SU-DHL-6 (cell line): Measurements from ENCODE around the gene SH3GL1.

Experiments used
- H2AFZ ChIP-seq: fragments of 200-600 bp; sonication (generic); 2 replicates; pipeline ENCODE4 v1.6.1; 2014; ENCODE audit warnings: low read depth, mild to moderate bottlenecking, moderate library complexity, mixed read lengths, antibody characterized with exemption, low read length; ENCODE audit not compliant: severe bottlenecking
- H3F3A ChIP-seq: fragments of 200-600 bp; shearing (Covaris generic); 2 replicates; pipeline ENCODE4 v1.6.0; 2016; ENCODE audit warnings: antibody characterized with exemption, mild to moderate bottlenecking; ENCODE audit not compliant: insufficient read depth
- H3K27ac ChIP-seq: fragments of 200-600 bp; sonication (generic); 2 replicates; pipeline ENCODE4 v1.5.1; 2016; ENCODE audit warnings: low read depth, mild to moderate bottlenecking, low read length, moderate library complexity, mixed read lengths
- H3K27me3 ChIP-seq: fragments of 200-600 bp; sonication (generic), shearing (Covaris generic); 2 replicates; pipeline ENCODE4 v1.6.0; 2014; ENCODE audit warnings: mild to moderate bottlenecking, low read length
- H3K36me3 ChIP-seq: fragments of 200-600 bp; sonication (generic); 2 replicates; pipeline ENCODE4 v1.6.1; 2014; ENCODE audit warnings: mild to moderate bottlenecking, low read length, mixed read lengths
- H3K4me2 ChIP-seq: fragments of 300-600, 200-600 bp; shearing (Covaris generic), sonication (generic); 2 replicates; pipeline ENCODE4 v1.6.0; 2014; ENCODE audit warnings: low read length, low read depth, mild to moderate bottlenecking; ENCODE audit not compliant: poor library complexity, severe bottlenecking
- H3K4me3 ChIP-seq: fragments of 200-600 bp; sonication (generic); 2 replicates; pipeline ENCODE4 v1.5.1; 2014; ENCODE audit warnings: antibody characterized with exemption, low read length, mild to moderate bottlenecking, mixed read lengths; ENCODE audit not compliant: insufficient read depth, poor library complexity, severe bottlenecking
- H3K79me2 ChIP-seq: fragments of 200-600 bp; sonication (generic); 2 replicates; pipeline ENCODE4 v1.6.1; 2014; ENCODE audit warnings: mild to moderate bottlenecking, low read length, moderate library complexity; ENCODE audit not compliant: insufficient read depth
- H3K9ac ChIP-seq: fragments of 200-600 bp; sonication (generic); 2 replicates; pipeline ENCODE4 v1.7.0; 2014; ENCODE audit warnings: mild to moderate bottlenecking, low read length
- H3K9me2 ChIP-seq: fragments of 200-600 bp; sonication (generic); replicated peaks from 2 replicates; pipeline ENCODE4 v1.6.1; 2014; ENCODE audit warnings: low read length; ENCODE audit not compliant: insufficient read depth
- H3K9me3 ChIP-seq: fragments of 200-600 bp; sonication (generic); 2 replicates; pipeline ENCODE4 v1.6.1; 2014; ENCODE audit warnings: low read length, mixed read lengths; ENCODE audit not compliant: insufficient read depth
- H4K20me1 ChIP-seq: fragments of 200-600 bp; sonication (generic); 2 replicates; pipeline ENCODE4 v1.6.1; 2014; ENCODE audit warnings: low read depth, mild to moderate bottlenecking, antibody characterized with exemption, low read length, moderate library complexity, mixed read lengths
- EZH2phosphoT487 ChIP-seq: fragments of 200-600 bp; sonication (generic), shearing (Covaris generic); conservative IDR thresholded peaks from 2 replicates; pipeline ENCODE4 v1.6.1; 2018; ENCODE audit warnings: mild to moderate bottlenecking, antibody characterized with exemption, low read length, moderate library complexity, mixed read lengths
- TF ChIP-seq, protein P1 (sequence below): fragments of 200-600 bp; sonication (generic); IDR thresholded peaks from one replicate; pipeline ENCODE4 v1.5.1; 2017; ENCODE audit warnings: antibody characterized with exemption, mild to moderate bottlenecking, low read length, moderate library complexity; ENCODE audit not compliant: insufficient read depth, poor library complexity, severe bottlenecking

Gene SH3GL1

DNA sequence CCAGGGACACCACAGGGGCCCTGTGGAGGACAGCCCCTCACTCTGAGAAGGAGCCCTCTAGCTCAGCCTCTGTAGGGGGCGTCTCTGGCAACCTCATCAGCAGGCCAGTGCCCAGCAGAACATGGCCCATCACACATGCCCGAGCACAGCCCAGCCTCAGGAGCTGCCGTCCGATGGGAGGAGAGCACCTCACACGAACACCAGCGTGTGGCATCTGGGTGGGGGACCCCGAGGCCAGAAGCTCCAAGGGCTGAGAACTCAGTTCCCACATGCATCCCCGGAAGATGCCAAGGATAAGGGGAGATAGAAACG is 11.3 kb downstream of the SH3GL1 start:
- TF ChIP-seq, protein P1, sequence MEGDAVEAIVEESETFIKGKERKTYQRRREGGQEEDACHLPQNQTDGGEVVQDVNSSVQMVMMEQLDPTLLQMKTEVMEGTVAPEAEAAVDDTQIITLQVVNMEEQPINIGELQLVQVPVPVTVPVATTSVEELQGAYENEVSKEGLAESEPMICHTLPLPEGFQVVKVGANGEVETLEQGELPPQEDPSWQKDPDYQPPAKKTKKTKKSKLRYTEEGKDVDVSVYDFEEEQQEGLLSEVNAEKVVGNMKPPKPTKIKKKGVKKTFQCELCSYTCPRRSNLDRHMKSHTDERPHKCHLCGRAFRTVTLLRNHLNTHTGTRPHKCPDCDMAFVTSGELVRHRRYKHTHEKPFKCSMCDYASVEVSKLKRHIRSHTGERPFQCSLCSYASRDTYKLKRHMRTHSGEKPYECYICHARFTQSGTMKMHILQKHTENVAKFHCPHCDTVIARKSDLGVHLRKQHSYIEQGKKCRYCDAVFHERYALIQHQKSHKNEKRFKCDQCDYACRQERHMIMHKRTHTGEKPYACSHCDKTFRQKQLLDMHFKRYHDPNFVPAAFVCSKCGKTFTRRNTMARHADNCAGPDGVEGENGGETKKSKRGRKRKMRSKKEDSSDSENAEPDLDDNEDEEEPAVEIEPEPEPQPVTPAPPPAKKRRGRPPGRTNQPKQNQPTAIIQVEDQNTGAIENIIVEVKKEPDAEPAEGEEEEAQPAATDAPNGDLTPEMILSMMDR = no peak
- TF ChIP-seq EZH2phosphoT487 = no peak
- no peak overlapping the region for H3K4me3 ChIP-seq
- H3K9ac ChIP-seq = no peak overlapping the region
- no peaks in the 10 kb centered on the region for H3K9me3 ChIP-seq
- H4K20me1 ChIP-seq = no peaks in the 10 kb centered on the region; the same call in 1 of the 2 replicates
- no peak overlapping the region for H3K4me2 ChIP-seq
- no peaks in the 10 kb centered on the region for H3K9me2 ChIP-seq
- no peak overlapping the region for H3K27ac ChIP-seq
- no peaks in the 10 kb centered on the region for H3K36me3 ChIP-seq
- H3K79me2 ChIP-seq = peaks cover 88% of the 10 kb centered on the region
- H3F3A ChIP-seq = no peaks in the 10 kb centered on the region
- no peak overlapping the region for H2AFZ ChIP-seq
- no peaks in the 10 kb centered on the region for H3K27me3 ChIP-seq

DNA sequence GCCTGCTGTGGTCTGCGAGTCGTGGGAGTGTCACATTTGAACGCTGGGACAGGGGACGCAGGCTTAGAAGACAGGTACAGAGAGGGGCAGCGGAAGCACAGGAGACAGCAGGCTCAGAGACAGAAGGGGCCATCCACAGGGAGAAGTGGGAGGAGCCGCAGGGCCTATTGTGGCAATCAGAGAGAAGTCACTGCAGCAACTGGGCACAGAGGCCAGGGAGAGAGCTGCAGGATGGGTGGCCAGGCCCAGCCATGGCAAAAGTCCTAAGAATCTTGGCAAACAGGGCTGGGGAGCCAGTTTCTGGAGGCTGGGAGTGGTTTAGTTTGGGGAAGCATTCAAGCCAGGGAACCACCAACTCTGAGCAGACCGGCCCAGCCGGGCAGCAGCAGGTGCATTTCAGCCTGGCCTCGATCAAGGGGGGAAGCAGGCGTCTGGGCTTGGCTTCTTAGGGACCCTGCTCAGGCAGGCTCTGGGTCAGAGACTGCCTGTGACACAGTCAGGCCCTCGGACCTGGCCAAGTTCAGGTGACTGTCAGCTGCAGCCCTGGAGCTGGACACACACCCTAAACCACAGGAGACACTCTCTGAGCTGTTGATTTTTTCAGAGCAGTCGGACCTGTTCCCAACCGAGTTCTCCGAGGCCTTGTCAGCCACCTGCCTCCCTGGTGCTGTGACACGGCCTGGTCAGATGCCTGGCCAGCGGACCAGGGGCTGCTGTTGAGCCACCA is 11.8 kb downstream of the SH3GL1 start:
- Histone ChIP-seq H3F3A (no peaks in the 10 kb centered on the region), H2AFZ (no peak overlapping the region), H4K20me1 (no peaks in the 10 kb centered on the region; the same call in 1 of the 2 replicates), H3K9me3 (no peaks in the 10 kb centered on the region), H3K4me2 (no peak overlapping the region), H3K4me3 (no peak overlapping the region), H3K36me3 (no peaks in the 10 kb centered on the region), H3K9ac (no peak overlapping the region), H3K9me2 (no peaks in the 10 kb centered on the region), H3K79me2 (peaks cover 89% of the 10 kb centered on the region), H3K27me3 (no peaks in the 10 kb centered on the region), H3K27ac (no peak overlapping the region)
- TF ChIP-seq EZH2phosphoT487 = no peak
- TF ChIP-seq, protein P1 = no peak

DNA sequence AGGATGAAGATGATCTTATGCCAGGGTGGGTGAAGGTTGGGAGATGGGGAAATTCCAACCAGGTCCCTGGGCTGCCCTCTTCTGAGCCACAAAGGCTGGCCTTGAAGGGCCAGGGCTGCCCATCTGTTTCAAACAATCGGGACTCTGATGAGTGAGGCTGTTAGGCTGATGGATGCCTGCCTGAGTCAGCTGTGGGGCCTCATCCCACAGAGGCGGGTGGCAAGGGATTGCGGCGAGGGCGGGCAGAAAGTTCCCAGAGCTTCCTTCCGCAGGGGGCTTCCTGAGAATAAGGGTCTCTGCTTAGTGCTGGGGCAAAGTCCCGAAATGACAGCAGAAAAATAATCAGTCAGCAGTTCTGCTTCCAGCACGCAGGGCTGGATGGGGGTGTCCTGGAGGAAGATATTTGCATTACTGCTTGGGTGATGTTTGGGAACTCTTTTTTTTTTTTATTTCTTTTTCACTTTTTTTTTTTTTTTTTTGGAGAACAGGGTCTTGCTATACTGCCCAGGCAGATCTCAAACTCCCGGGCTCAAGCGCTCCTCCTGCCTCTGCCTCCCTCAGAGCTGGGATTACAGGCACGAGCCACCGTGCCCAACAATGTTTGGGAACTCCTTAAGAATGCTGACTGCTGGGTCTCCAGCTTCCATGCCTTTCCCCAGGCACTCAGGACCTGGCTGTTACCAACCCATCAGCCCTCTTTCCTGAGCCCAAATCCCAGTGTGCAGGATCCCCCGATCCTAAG is 14.1 kb downstream of the SH3GL1 start:
- no peak for TF ChIP-seq EZH2phosphoT487
- TF ChIP-seq, protein P1 = no peak
- Histone ChIP-seq H3K9me3 (no peaks in the 10 kb centered on the region), H3K79me2 (peaks cover 73% of the 10 kb centered on the region), H3F3A (no peaks in the 10 kb centered on the region), H3K27me3 (no peaks in the 10 kb centered on the region), H3K4me3 (no peak overlapping the region), H3K27ac (no peak overlapping the region), H3K36me3 (no peaks in the 10 kb centered on the region), H4K20me1 (no peaks in the 10 kb centered on the region), H3K9me2 (no peaks in the 10 kb centered on the region), H3K4me2 (no peak overlapping the region), H2AFZ (no peak overlapping the region), H3K9ac (no peak overlapping the region)
